LHCN-M2 (cell line): ENCODE measurements around the gene AGAP1. TPM values are rescaled to one million over a fixed set of nuclear protein-coding genes. Genes with fewer than 3 reads are reported as not detected.

ENCODE experiments used
- DNase-seq: peaks from one replicate; pipeline ENCODE4 v3.0.0-alpha.2; 2012; ENCODE audit warnings: low read depth
- total RNA-seq: library from RNA; depleted of rRNA; stranded (reverse); fragments of >200 nt; gene quantifications from 2 replicates; pipeline ENCODE4 v1.2.3, GENCODE V29; 2014

Gene AGAP1
- total RNA-seq, 1 experiment from 2014 or later: 15.2 TPM

DNA sequence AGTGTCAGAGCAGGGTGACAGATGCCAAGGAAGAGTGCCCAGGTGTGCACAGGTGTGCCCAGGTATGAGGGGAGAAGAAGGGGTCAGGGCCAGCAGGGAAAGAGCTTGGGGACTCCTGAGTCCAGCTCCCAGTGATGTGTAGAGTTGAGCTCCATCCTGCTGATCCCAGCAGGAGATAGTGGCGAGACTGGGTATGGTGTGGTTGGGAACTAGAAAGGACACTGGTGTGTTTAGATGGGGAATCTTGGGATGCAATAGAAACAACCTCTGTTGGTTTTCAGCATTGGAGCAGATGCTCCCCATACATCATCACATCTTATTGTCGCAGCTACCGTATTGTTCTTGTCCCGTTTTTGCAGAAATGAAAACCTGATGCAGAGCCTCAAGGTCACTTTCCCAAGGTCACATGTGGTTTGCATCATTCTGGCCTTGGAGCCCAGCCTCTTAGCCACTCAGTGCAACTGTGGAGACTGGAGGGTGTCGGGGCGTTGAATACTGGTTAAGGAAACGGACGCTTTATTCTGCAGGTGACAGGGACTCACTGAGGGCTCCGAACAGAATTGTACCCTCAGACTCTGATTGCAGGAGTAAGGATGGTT, 166.7 kb downstream of the AGAP1 start:
- DNase-seq: no peak

DNA sequence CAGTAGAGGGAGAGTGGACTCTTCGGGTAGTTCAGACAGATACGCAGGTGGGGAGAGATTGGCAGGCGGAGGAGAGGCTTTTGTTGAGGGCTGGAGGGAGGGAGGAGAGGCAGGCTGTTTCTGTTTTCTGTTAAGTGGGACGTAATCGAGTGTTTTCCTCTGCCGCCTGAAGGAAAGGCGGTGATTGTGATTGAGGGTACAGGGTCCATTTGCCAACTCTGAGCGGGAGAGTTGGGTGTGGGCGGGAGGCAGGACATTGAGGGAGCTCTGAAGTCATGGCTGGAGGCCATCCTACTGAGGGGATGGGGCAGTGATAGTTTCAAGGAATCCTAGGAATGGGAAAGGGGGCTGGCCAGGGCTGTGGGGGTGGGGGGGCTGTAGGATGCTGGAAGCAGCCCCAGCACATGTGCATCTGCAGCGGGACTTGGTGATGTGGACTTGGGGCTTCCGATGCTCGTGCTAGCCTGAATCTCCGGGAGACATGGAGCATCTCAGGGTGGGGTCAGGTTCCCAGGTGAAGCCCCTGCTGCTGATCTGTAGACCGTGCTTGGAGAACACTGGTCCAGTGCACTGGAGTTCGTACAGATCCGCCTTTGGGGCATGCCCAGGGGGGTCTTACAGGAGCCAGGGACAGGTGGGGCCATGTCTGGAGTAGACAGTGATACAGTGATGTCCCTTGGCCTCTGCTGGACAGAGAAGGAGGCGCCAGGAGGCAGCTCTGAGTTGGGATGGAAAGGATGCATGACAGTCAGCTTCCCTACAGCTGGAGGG, 167.5 kb downstream of the AGAP1 start:
- no peak for DNase-seq

DNA sequence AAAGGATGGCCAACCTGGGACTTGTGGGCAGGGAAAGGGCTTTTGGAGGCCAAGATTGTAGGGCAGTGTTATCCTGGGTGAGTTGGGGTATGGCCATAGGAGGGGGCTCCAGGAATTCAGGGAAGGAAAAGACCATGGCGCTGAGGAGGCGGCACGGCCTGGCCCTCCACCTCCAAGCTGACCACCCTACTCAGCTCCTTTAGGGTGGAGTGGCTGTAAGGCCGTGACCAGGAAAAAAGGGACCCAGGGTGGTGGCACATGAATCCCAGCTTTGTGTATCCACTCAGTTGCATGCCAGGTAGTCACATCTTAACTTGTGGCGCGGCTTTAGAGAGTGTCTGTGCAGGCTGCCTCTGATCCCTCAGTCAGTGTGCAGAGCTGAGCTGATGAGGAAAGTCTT, 168.1 kb downstream of the AGAP1 start:
- DNase-seq: no peak

DNA sequence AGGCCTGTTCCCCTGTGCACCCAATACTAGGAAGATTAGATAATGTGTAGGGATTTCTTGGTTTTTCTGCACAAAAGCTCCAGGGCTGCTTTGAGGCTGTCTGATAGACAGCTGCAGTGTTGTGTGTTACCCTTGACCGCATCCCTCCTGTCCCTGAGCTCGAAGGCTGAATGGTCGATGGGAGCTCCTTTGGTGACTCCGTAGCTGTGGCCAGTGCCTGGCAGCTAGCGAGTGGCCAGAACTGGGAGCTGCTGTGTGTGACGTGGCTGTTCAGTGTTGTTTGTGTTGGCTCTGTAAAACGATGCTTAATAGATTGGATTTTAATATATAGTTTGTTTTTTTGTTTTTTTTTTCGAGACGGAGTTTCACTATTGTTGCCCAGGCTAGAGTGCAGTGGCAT, 170.0 kb downstream of the AGAP1 start:
- DNase-seq: no peak

DNA sequence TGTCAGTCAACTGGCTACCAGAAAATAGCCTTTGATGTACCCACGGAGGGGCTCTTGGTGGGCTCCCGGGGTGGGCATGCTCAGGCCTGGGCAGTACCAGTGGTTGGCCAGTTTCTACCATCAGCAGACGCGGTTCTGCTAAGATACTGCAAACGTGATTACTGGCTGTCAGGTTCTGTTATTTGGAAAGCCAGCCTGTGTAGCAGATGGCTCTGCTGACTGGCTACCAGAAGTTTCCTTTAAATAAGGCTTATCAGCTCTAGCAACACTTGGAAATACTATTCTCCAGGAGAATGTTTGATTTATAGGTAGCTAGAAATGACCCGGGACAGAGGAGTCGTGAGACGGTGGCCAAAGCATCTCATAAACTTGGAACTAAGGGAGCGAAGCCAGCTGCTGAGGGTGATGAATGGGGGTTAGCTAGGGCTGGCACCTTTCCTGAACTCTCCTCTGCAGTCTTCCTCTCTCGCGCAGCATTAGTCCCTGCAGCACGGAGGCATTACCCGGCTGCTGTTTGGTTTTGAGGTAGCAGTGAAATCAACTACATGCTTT, 171.9 kb downstream of the AGAP1 start:
- peak; percentile 28 for DNase-seq

DNA sequence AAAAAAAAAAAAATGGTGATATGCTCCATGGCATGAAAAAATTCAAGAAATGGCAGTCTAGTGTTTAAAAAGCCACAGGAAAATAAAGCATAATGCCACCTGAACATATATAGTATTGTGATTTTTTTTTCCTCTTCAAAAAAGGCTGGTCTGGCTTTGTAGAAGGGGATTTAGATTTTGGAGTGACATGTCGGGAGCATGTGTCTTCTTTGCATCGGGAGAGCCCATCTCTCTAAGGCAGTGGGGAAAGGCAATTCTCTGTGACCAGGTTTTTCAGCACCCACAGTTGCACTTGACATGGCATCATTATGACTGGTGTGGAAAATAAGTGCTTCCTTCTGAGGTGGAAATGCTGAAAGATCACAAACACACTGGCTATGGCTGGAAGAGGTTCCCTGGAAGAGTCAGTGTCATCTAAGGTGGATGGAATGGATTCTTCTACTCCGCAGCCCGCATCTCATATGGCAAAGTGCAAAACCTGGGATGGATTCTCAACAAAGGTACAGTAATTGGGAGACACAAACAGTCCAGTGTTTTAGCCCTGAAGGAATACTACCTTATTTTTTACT, 172.5 kb downstream of the AGAP1 start:
- peak; percentile 85 for DNase-seq

DNA sequence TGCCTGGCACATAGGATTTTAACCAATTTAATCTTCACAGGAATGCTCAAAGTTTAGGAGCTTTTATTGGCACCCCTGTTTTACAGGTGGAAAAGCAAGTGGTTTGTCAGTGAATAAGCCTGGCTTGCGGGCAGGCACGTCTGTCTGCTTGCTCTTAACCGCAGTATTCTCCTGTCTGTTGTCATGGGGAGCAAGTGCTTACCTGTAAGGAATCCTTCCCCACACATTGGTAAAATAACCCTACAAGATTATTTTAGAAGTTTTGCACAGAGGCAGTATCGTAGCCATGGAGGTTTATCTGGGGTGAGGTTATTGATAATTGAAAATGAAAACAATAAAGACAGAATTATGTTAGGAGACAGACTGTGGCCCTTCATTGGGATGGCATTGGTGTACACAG, 174.9 kb downstream of the AGAP1 start:
- no peak for DNase-seq

DNA sequence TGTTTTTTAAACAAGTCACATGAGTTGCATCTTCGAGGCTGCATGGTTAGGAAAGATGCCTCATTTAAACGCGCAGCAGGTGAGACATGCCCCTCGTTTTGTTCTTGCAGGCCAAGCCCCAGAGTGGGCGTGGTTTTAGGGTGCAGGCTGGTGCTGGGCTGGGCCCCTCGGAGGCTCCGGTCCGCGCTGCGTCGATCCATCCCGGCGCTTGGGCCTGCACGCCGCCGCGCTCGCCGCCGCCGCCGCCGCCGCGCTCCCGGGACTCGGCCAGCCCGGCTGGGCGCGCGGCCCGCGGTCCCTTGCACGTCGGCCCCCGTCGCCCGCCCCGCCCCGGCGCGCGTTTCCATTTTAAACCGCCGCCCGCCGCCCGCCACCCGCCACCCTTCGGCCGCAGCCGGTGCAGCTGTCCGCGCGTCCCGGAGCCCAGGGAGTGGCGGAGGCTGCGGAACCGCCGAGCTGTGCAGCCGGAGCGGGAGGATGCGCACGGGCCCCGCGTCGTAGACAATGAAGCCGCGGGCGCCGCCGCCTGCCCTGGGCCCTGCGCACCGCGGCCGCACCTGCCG, 175.5 kb downstream of the AGAP1 start:
- peak; percentile 65 for DNase-seq

DNA sequence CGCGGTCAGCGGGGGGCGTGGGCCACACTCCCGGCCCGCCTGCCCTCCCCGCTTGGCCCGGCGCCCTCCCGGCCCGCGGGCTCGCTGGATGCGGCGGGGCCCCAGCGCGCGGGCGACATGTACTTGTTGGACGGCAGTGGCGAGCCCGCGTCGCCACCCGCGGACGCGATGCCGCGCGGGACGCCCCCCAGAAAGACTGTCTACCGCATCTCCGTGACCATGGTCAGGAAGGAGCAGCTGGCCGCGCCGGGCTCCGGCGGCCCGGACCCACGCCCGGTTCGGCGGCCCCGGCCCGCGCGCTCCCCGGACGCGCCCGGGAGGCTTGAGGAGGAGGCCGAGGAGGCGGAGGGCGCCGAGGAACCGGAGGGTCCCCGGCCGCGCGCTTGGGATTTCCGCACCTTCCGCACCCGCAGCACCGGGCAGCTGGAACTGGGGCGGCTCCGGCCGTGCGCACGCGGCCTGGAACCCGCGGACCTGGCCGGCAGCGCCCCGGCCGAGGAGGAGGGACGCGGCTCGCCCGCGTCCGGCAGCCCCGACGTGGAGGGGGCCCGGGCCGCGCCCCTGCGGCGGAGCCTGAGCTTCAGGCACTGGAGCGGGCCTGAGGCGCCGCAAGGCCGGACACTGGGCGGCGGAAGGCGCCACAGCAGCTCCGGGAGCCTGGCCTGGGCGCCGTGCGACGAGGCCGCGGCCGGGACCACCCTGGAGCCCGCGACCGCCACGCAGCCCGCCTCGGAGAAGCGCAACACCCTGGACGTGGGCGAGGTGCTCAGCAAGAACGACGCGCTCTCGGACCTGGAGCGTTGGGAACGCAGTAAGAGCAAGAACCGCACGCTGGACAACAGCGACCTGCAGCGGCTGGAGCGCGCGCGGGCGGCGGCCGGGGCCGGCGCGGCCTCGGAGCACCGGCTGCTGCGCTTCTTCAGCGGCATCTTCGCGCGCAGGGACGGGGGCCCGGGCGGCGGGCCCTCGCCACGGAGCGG, 176.4 kb downstream of the AGAP1 start:
- peak; percentile 51 for DNase-seq

DNA sequence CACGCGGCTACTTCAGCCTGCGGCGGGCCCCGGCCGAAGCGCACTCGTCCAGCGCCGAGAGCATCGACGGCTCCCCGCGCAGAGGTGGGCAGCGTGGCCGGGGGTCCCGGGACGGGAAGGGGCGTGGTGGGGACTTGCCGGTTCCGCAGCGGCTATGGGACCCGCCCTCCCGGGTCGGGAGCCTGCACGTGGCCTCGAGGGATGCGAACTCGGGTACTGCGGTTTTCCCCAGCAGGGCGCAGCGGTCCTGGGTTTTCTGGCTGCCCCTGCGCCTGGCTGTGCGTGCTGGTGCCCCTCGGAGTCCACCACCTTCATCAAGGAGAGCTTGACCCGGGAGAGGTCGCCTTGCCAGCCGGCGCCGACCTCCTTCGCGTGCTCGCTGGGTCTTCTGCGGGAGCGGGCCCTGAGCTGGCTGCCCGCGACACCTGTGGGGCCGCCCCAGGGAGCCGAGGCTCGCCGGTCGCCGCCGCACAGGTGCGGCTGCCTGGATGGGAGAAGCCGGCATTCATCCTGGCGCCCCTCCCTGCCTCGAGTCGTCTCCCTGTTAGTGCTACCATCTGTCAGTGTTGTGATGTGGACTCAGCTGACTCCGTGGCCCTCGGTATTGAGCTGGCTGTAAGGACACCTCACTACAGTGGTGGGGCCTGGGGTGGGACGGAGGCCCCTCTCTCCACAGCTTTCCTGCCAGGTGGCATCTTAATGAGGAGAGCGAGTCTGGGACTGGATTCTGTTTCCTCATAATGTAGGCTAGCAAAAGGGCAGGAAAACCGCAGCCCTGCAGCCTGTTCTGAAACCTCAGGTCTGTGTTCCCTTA, 177.3 kb downstream of the AGAP1 start:
- no peak for DNase-seq

DNA sequence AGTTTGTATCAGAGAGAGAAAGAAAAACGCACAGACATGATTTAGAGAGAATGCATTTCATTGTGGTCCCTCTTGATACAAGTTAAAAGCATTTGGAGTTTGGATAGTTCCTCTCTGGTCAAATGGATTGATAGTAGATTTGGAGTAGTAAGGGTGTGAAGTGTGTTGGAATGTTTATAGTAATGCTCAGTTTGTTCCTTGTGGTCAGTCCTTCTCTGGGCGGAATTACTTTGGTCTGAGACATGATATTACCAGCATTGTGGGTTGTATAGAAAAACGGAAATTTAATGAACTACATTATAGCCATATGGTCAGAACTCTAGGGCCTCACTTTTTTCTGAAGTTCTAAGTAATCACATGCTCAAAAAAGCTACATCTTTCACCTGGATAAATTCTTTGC, 178.9 kb downstream of the AGAP1 start:
- DNase-seq: peak; percentile 37

DNA sequence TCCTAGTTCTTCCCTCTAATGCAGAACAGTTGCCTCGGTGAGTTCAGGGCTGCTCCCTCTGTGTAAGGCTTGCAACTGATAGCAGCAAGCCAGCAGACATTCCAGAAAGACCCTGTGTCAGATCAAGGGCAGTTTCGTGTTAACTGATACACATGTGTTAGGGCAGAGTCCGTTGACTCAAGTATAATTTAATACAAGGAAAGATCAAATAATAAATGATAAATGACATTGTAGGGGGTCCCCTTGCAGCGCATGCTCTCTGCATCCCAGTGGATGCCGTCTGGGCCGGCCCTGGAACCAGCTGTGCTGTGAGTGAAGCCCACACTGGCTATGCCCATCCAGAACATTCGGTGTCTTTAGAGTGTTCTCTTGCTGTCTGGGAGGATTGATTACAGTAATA, 180.3 kb downstream of the AGAP1 start:
- no peak for DNase-seq

DNA sequence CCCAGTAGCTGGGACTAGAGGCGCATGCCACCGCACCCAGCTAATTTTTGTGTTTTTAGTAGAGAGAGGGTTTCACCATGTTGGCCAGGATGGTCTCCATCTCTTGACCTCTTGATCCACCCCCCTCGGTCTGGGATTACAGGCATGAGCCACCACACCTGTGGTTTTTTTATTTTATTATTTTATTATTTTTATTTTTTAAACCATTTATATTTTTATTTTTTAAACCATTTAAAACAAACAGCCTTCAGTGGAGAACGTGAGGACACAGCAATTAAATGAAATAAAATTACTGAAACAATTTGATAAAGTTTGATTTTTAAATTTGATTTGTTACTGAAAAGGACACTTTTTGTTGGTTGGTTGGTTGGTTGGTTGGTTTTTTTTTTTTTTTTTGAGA, 181.0 kb downstream of the AGAP1 start:
- DNase-seq: no peak

DNA sequence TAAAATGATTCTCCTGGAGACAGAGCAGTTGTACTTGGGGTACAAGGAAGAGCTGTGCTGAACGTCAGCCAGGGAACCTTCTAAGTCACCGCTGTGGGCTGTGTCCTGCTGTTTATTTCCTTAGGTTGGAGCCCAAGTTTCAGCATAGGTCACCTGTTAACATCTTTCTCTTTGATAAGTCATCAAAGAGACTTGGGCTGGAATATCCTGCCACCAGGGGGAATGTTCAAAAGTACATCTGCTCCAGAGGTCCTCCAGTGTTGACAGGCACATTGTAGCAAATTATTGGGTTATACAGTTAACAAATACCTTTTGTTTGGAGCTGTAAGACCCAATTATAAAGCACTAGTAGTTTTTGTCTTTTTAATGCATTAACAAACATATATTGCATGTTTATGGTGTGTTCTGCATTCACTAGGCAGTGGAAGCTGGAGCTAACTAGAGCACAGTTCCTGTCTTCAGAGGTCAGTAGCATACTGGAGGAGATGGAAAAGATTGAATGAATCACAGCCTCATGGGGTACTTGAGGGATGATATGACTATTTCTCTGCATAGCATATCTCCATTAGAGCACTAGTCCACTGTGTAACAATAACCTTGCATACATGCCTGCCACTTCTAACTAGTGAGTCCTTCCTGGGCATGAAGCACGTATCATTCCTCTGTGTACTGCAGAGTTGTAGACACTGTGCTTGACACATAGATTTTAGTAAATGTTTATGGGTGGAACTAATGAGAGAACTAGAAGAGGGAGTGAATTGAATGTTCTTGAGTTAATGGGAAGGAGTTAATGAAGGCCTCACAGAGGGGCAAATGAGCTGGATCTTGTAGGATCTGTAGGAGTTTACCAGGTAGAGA, 182.1 kb downstream of the AGAP1 start:
- peak; percentile 58 for DNase-seq

DNA sequence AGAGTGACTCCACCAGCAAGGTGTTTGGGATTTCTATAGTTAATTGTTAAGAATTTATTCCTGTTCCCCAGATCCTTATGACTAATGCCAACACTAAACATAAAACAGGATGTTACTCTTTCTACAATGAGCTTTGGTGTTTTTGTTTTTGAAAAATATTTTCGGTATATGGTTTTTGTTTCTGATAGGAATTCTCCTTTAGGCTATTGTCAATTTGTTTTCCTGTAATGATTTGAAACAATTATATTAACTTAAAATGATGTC, 182.6 kb downstream of the AGAP1 start:
- no peak for DNase-seq

DNA sequence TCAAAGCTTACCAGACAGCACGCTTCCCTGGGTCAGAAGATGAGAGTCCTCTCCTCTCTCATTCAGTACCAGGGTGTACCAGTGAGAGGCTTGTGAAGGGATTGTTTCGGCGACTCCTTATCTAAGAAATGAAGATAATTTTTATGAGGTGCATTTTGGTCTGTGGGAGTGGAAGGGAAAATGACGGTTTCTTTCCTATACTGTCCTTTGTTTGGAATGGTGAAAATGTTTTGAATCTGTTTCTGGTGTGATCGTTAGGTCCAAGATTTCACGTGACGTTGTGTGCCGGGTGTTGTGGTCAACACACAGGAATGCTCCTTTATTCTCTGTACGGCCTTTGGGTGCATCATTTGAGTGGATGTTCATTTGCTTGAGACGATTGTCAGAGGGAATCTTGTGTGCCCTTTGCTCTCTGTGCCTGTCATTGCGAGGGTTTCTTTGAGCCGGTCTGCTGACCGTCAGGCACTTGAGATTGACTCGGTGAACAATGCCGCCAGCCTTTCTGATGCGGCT, 183.5 kb downstream of the AGAP1 start:
- no peak for DNase-seq

DNA sequence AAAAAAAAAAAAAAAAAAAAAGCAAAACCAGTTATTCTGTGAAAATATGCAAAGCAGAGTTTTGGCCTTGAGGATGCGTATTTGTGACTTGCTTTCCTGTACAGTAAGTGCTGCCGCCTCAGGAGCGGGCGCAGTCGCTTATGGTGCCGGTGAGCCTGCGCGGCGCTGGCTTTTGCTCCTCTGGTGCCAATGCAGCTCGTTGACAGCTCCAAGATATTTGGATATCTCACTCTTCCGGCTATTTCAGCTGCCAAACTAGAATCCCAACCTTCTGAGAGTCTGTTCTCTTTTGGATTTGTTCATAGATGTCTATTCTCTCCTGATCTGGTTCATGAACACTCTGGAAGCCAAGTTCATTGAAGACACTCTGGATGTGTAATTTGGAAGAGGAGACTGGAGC, 184.1 kb downstream of the AGAP1 start:
- no peak for DNase-seq

DNA sequence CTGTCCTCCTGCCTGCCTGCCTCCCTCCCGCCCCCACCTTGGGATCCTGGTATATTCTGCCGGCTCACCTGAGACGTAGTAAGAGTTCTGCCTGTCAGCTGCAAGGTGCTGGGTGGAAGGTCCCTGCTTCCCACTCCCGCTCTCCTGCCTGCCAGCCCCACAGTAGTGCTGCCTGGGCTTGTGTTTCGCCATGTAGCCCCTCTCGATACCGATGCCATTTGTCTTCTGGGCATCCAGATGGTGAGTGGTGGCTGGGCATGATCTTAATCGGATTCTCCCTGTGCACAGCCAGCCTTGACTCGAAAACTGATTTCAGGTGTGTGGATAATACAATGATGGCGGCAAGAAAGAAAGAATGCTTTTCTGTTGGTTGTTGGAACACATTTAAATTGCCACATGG, 184.9 kb downstream of the AGAP1 start:
- no peak for DNase-seq

DNA sequence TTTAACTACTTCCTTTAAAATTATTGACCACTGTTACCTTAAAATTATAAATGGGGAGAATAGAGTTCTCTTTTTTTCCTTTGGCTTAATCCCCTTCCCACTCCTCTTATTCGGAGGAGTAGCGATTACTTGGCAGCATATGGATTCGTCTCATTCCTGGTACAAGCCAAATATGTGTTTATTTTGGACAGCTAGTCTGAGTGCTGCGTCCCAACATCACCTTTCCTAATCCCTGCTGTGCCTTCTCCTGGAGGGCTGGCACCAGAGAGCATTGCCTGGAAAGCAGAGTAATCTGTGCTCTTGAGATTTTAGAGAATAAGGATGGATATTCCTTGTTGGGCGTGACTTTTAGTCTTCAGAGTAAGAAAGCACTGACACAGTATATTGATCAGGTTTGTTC, 185.6 kb downstream of the AGAP1 start:
- no peak for DNase-seq
